GM12878 (cell line): ENCODE measurements around the gene MYL6B. TPM values are rescaled to one million over a fixed set of nuclear protein-coding genes. Genes with fewer than 3 reads are reported as not detected.

Experiments
- CREB1 ChIP-seq: IDR thresholded peaks from 2 replicates; pipeline ENCODE4 v1.6.1; 2012; ENCODE audit warnings: low read depth, mild to moderate bottlenecking, inconsistent platforms
- IKZF2 ChIP-seq, 2 experiments: fragments of 450-650 bp; IDR thresholded peaks; 2 replicates each; pipeline ENCODE4 v1.6.1; 2017; ENCODE audit warnings: mild to moderate bottlenecking in 2 of 2, moderate library complexity in 2 of 2
- MTA3 ChIP-seq: IDR thresholded peaks from 2 replicates; pipeline ENCODE4 v1.6.1; 2012; ENCODE audit warnings: low read length, inconsistent platforms, borderline replicate concordance
- NFIC ChIP-seq: IDR thresholded peaks from 2 replicates; pipeline ENCODE4 v1.6.1; 2012; ENCODE audit warnings: low read depth, mild to moderate bottlenecking, inconsistent platforms, low read length, moderate library complexity
- PAX5 ChIP-seq: IDR thresholded peaks from 2 replicates; pipeline ENCODE4 v1.6.1; 2011; ENCODE audit warnings: low read depth, low read length, borderline replicate concordance
- RBBP5 ChIP-seq: fragments of 200-600 bp; sonication (generic); conservative IDR thresholded peaks from 2 replicates; pipeline ENCODE4 v1.6.1; 2016
- SMARCA5 ChIP-seq: fragments of 450-650 bp; IDR thresholded peaks from 2 replicates; pipeline ENCODE4 v1.6.1; 2017; ENCODE audit warnings: mild to moderate bottlenecking
- TBL1XR1 ChIP-seq: IDR thresholded peaks from 2 replicates; pipeline ENCODE4 v1.6.1; 2012; ENCODE audit warnings: low read depth, low read length, improper control_type of control experiment
- TCF3 ChIP-seq: IDR thresholded peaks from 2 replicates; pipeline ENCODE4 v1.6.1; 2012; ENCODE audit warnings: low read depth, mild to moderate bottlenecking, low read length, borderline replicate concordance; ENCODE audit not compliant: insufficient read depth
- ZNF217 ChIP-seq: fragments of 450-650 bp; IDR thresholded peaks from 2 replicates; pipeline ENCODE4 v1.6.1; 2017; ENCODE audit warnings: antibody characterized with exemption, mild to moderate bottlenecking
- ZNF24 ChIP-seq: fragments of 450-650 bp; IDR thresholded peaks from 2 replicates; pipeline ENCODE4 v1.6.1; 2017; ENCODE audit warnings: antibody characterized with exemption, mild to moderate bottlenecking
- ZNF384 ChIP-seq: IDR thresholded peaks from 2 replicates; pipeline ENCODE4 v1.6.1; 2012; ENCODE audit warnings: low read depth, mild to moderate bottlenecking, low read length, improper control_type of control experiment, borderline replicate concordance
- polyA plus RNA-seq, 11 experiments: library from polyadenylated mRNA; depleted of rRNA in 4 of 11; unstranded in 6 of 11; stranded (reverse) in 5 of 11; fragments of >200 nt; fragmentation: Nextera tagmentation in 4 of 11; fragmentation: Illumina TruSeq in 1 of 11; extraction: Ambion mirVana in 4 of 11; extraction: Trizol in 1 of 11; gene quantifications; 1 replicate in 1 of 11; 2 replicates in 10 of 11; pipeline versions ENCODE4 v1.2.1 to v1.2.3, GENCODE V29; 2011 to 2016; ENCODE audit warnings: inconsistent platforms in 2 of 11, missing spikeins in 2 of 11, low read depth in 1 of 11
- total RNA-seq, 4 experiments: library from RNA; depleted of rRNA in 3 of 4; stranded (reverse); fragments of >200 nt in 3 of 4; fragmentation: Illumina TruSeq in 1 of 4; extraction: Trizol in 1 of 4; gene quantifications; 2 replicates each; pipeline versions ENCODE4 v1.2.1 to v1.2.3, GENCODE V29; 2013 to 2021
- TF ChIP-seq, protein P1 (sequence below): IDR thresholded peaks from 2 replicates; pipeline ENCODE4 v1.6.1; 2012; ENCODE audit warnings: improper control_type of control experiment, low read depth, low read length; ENCODE audit not compliant: insufficient replicate concordance
- TF ChIP-seq, protein P2 (sequence below): fragments of 450-650 bp; IDR thresholded peaks from 2 replicates; pipeline ENCODE4 v1.6.1; 2014; ENCODE audit warnings: mild to moderate bottlenecking
- TF ChIP-seq, protein P3 (sequence below): fragments of 450-650 bp; IDR thresholded peaks from 2 replicates; pipeline ENCODE4 v1.6.1; 2016; ENCODE audit warnings: mild to moderate bottlenecking
- TF ChIP-seq, protein P4 (sequence below): fragments of 450-650 bp; IDR thresholded peaks from 2 replicates; pipeline ENCODE4 v1.6.1; 2017; ENCODE audit warnings: mild to moderate bottlenecking, moderate library complexity

Gene MYL6B
- total and polyA plus RNA-seq, 10 of the 15 experiments (the other 5 are each of a cell fraction or from before 2014, with no cell fraction given), result 75.5 to 153 (median 114) TPM

DNA sequence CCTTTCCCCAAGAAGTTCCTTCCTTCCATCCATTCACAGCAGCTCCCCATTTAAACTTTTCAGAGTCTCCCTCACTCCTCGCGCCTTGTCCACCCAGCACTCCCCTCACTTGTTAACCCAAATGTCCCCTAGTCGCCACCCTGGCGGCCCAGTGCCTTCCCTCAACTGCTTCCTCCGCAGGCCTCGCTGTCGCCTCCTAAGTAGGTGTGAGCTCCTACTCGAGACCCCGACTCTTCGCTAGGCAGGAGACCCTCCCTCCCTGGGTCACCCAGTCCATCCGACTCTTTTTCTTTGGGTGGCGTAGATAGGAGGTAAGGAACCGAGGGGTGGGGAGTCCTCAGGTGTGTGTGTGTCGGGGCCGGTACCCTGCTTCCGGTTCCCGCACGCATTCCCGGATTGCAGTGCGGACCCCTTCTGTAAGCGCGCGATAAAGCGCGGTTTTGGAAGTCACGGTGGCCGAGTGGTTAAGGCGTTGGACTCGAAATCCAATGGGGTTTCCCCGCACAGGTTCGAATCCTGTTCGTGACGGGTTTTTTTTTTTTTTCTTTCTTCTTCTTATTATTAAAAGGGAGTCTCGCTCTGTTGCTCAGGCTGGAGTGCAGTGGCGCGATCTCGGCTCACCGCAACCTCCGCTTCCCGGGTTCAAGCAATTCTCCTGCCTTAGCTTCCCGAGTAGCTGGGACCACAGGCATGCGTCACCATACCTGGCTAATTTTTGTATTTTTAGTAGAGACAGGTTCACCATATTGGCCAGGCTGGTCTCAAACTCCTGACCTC lies 37.7 kb downstream of the MYL6B start (continued):
- TF ChIP-seq SMARCA5 (peak; percentile 80), TBL1XR1 (peak; percentile 72; the same call in 1 of the 2 replicates), MTA3 (no peak), CREB1 (no peak), NFIC (peak; percentile 37; the same call in 1 of the 2 replicates), TCF3 (0 out of 2 replicates have a peak, but pooled peaks have one; percentile 18), ZNF384 (peak; percentile 61; the same call in 1 of the 2 replicates), RBBP5 (no peak), PAX5 (no peak), IKZF2 (IDR thresholded peaks at IDR 0.05) (peak; percentile 44 to 83), ZNF24 (peak; percentile 94), ZNF217 (0 out of 2 replicates have a peak, but pooled peaks have one; percentile 57)
- TF ChIP-seq, protein P1, sequence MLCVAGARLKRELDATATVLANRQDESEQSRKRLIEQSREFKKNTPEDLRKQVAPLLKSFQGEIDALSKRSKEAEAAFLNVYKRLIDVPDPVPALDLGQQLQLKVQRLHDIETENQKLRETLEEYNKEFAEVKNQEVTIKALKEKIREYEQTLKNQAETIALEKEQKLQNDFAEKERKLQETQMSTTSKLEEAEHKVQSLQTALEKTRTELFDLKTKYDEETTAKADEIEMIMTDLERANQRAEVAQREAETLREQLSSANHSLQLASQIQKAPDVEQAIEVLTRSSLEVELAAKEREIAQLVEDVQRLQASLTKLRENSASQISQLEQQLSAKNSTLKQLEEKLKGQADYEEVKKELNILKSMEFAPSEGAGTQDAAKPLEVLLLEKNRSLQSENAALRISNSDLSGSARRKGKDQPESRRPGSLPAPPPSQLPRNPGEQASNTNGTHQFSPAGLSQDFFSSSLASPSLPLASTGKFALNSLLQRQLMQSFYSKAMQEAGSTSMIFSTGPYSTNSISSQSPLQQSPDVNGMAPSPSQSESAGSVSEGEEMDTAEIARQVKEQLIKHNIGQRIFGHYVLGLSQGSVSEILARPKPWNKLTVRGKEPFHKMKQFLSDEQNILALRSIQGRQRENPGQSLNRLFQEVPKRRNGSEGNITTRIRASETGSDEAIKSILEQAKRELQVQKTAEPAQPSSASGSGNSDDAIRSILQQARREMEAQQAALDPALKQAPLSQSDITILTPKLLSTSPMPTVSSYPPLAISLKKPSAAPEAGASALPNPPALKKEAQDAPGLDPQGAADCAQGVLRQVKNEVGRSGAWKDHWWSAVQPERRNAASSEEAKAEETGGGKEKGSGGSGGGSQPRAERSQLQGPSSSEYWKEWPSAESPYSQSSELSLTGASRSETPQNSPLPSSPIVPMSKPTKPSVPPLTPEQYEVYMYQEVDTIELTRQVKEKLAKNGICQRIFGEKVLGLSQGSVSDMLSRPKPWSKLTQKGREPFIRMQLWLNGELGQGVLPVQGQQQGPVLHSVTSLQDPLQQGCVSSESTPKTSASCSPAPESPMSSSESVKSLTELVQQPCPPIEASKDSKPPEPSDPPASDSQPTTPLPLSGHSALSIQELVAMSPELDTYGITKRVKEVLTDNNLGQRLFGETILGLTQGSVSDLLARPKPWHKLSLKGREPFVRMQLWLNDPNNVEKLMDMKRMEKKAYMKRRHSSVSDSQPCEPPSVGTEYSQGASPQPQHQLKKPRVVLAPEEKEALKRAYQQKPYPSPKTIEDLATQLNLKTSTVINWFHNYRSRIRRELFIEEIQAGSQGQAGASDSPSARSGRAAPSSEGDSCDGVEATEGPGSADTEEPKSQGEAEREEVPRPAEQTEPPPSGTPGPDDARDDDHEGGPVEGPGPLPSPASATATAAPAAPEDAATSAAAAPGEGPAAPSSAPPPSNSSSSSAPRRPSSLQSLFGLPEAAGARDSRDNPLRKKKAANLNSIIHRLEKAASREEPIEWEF, result no peak
- TF ChIP-seq, protein P2, sequence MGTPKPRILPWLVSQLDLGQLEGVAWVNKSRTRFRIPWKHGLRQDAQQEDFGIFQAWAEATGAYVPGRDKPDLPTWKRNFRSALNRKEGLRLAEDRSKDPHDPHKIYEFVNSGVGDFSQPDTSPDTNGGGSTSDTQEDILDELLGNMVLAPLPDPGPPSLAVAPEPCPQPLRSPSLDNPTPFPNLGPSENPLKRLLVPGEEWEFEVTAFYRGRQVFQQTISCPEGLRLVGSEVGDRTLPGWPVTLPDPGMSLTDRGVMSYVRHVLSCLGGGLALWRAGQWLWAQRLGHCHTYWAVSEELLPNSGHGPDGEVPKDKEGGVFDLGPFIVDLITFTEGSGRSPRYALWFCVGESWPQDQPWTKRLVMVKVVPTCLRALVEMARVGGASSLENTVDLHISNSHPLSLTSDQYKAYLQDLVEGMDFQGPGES, result no peak
- TF ChIP-seq, protein P3, sequence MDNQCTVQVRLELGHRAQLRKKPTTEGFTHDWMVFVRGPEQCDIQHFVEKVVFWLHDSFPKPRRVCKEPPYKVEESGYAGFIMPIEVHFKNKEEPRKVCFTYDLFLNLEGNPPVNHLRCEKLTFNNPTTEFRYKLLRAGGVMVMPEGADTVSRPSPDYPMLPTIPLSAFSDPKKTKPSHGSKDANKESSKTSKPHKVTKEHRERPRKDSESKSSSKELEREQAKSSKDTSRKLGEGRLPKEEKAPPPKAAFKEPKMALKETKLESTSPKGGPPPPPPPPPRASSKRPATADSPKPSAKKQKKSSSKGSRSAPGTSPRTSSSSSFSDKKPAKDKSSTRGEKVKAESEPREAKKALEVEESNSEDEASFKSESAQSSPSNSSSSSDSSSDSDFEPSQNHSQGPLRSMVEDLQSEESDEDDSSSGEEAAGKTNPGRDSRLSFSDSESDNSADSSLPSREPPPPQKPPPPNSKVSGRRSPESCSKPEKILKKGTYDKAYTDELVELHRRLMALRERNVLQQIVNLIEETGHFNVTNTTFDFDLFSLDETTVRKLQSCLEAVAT, result peak; percentile 75; the same call in 1 of the 2 replicates
- TF ChIP-seq, protein P4, sequence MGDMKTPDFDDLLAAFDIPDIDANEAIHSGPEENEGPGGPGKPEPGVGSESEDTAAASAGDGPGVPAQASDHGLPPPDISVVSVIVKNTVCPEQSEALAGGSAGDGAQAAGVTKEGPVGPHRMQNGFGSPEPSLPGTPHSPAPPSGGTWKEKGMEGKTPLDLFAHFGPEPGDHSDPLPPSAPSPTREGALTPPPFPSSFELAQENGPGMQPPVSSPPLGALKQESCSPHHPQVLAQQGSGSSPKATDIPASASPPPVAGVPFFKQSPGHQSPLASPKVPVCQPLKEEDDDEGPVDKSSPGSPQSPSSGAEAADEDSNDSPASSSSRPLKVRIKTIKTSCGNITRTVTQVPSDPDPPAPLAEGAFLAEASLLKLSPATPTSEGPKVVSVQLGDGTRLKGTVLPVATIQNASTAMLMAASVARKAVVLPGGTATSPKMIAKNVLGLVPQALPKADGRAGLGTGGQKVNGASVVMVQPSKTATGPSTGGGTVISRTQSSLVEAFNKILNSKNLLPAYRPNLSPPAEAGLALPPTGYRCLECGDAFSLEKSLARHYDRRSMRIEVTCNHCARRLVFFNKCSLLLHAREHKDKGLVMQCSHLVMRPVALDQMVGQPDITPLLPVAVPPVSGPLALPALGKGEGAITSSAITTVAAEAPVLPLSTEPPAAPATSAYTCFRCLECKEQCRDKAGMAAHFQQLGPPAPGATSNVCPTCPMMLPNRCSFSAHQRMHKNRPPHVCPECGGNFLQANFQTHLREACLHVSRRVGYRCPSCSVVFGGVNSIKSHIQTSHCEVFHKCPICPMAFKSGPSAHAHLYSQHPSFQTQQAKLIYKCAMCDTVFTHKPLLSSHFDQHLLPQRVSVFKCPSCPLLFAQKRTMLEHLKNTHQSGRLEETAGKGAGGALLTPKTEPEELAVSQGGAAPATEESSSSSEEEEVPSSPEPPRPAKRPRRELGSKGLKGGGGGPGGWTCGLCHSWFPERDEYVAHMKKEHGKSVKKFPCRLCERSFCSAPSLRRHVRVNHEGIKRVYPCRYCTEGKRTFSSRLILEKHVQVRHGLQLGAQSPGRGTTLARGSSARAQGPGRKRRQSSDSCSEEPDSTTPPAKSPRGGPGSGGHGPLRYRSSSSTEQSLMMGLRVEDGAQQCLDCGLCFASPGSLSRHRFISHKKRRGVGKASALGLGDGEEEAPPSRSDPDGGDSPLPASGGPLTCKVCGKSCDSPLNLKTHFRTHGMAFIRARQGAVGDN, result 0 out of 2 replicates have a peak, but pooled peaks have one; percentile 9
